Astrocyte of the cerebellum (primary cell): Measurements from ENCODE around the gene LYSMD3.

Experiments used
- DNase-seq: peaks from one replicate; pipeline ENCODE4 v3.0.0-alpha.2; 2011; ENCODE audit warnings: low read depth
- H3K4me3 ChIP-seq: 2 replicates; pipeline ENCODE4 v1.5.1; 2011; ENCODE audit warnings: mild to moderate bottlenecking, low read depth, low read length, moderate library complexity
- in situ Hi-C: cut with HindIII; loops from 2 replicates; pipeline ENCODE4 v1.10.0; 2017; ENCODE audit warnings: low sequenced_read_pairs
- TF ChIP-seq, protein P1 (sequence below): IDR thresholded peaks from 2 replicates; pipeline ENCODE4 v1.5.1; 2012; ENCODE audit warnings: low read length, low read depth, moderate library complexity, mild to moderate bottlenecking; ENCODE audit errors: missing control alignments

LYSMD3 gene

DNA sequence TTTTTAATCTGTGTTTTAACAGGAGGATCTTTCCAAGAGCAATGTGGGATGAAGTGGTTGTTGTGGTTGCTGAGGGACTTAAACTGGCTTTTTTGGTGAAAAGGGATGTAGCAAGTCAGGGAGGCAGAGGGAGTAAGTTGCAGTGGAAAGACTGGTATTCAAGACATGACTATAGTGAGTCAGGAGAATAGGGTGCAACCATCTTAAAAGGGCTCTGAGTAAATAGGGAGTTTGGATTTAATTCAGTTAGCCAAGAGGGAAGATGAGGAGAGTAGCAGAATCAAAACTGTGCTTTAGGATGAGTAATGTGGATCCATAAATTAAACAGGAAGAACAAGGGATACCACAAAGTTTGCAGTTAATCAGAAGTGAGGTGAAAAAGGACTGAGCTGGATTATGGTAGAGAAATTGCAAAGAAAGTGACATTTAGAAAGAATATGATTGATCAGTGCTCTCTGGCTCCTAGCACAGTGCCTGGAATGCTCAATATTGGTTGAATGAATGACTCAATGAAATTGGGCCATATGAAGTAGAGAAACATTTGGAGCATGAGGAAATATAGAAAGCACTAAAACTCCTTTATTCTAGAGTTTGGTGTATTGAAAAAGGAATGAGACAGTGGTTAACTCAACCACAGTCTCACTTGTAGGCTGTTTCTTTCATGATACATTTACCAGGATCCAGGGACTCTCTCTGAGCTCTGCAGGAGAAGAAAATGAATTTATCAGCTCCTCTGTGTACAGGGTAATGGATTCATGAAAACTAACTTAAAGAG is 49.6 kb downstream of the LYSMD3 start:
- in situ Hi-C loops: no loop called here
- DNase-seq: no peak
- TF ChIP-seq, protein P1, sequence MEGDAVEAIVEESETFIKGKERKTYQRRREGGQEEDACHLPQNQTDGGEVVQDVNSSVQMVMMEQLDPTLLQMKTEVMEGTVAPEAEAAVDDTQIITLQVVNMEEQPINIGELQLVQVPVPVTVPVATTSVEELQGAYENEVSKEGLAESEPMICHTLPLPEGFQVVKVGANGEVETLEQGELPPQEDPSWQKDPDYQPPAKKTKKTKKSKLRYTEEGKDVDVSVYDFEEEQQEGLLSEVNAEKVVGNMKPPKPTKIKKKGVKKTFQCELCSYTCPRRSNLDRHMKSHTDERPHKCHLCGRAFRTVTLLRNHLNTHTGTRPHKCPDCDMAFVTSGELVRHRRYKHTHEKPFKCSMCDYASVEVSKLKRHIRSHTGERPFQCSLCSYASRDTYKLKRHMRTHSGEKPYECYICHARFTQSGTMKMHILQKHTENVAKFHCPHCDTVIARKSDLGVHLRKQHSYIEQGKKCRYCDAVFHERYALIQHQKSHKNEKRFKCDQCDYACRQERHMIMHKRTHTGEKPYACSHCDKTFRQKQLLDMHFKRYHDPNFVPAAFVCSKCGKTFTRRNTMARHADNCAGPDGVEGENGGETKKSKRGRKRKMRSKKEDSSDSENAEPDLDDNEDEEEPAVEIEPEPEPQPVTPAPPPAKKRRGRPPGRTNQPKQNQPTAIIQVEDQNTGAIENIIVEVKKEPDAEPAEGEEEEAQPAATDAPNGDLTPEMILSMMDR: no peak
- H3K4me3 ChIP-seq: no peak overlapping the region

DNA sequence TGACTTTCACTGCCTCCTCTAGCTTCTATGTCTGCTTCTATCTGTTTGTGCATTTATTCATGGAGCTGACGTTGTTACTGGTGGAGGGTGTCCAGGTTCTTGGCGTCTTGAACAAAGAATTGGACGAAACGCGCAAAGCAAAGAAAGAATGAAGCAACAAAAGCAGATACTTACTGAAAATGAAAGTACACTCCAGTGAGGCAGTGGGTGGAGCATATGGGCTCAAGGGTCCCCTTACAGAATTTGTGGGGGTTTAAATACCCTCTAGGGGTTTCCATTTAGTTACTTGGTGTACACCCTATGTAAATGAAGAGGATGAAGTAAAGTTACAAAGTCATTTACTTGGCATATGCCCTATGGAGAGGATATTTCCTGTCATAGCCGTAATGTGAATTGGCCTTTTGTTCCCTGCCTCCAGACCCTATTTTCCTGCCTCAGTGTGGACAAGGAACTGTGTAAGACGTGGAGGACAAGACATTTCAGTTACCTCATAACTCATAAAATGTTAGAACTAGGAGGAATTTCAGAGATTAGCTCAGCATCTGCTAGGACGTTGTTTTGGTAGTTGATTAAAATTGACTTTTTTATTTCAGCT is 51.7 kb downstream of the LYSMD3 start:
- in situ Hi-C loops: no loop called here
- no peak overlapping the region for H3K4me3 ChIP-seq
- no peak for DNase-seq
- TF ChIP-seq, protein P1: no peak

DNA sequence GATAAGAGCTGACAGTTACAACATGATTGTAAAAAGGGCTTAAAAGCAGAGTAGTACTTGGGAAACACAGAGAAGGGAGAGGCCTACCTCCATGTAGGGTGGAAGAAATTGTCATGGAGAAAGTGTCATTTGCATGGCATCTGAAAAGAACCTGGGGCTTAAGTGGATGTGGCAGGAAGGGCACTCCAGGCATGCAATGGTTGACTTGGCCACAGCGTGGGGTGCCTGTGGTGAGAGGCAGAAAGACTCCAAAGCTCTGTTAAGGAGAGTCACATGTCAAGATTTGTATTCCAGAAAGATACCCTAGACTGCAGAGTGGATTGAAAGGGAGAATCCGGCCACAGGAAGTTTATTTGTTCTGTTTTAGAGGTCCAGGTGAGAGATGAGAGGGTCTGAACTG is 52.3 kb downstream of the LYSMD3 start:
- TF ChIP-seq, protein P1: no peak
- H3K4me3 ChIP-seq: no peak overlapping the region
- in situ Hi-C loops: no loop called here
- no peak for DNase-seq

DNA sequence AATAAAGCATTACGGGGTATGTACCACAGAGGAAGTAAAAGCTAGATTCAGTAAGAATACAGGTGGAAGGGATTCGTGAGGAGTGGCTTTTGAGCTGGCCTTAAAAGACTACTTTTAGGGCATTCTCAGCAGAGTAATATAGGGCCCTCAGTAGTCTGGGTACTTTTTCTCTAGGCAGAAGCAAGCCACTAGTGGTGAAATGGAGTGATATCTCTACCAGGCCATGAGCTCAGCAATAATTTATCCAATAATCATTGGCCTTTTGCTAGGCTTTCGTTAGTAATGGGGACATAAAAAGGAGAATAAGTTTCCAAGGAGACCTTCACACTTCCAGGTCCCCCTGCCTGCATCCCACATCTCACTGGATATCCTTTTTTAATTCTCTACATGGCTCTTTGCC is 53.0 kb downstream of the LYSMD3 start:
- H3K4me3 ChIP-seq: no peak overlapping the region
- TF ChIP-seq, protein P1: no peak
- in situ Hi-C loops: no loop called here
- no peak for DNase-seq

DNA sequence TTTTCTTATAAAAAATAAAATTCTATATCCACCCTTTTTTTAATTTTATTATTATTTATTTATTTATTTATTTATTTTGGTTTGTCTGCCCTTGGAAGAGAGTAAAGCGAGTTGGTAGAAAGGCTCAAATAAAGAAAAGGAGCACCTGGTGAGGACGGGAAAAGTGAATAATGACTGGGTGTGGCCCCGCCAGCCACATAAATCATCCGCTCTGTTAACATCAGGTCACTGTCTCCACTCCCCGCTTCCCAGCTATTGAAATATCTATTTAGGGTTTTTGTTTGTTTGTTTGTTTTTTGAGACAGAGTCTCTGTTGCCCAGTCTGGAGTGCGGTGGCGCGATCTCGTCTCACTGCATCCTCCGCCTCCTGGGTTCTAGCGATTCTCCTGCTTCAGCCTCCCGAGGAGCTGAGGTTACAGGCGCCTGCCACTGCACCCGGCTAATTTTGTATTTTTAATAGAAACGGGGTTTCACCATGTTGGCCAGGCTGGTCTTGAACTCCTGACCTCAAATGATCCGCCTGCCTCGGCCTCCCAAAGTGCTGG is 53.9 kb downstream of the LYSMD3 start:
- TF ChIP-seq, protein P1: no peak
- H3K4me3 ChIP-seq: peak overlapping the region; percentile 81
- DNase-seq: no peak
- in situ Hi-C loops: no loop called here

DNA sequence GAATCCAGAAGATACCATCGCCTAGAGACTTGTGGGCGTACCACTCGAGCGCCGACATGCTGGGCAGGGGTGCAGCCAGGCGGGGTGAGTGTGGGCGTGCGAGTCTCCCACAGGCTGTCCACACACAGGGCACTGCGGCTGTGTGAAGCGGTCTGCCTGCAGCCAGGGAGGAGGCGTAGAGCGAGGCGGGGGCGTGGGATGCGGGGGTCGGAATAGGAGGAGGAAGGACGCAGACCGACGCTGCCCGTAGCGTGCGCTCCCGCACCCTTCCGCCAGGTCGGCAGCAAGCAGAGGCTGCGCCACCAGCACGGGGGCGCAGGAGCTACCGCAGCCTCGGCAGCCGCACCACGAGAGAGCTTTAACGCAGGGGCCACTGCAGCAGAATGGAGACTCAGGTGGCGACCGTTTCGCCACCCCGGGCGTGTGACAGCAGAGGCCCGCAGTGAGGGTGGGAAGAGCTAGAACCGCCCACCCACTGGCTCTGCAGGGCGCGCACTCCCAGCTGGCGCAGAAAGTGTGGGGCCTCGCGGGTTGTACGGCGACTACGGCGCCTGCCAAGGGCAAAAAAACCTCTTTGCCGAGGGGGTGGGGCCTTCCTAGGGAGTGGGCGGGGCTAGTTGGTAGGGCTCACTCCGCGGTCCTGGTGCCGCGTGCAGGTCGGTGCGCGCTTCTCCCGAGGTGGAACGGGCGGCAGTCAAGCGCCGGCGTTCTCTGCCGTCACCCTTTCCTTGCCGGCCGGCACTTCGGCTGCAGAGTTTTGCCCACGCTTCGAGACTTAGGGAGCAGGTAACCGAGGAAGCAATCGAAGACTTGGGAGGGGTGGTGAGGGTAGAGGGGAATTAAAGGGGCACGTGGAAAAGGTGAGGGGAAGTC is 54.9 kb downstream of the LYSMD3 start, which contains the start of the genes MBLAC2 and POLR3G:
TSS of gene MBLAC2 (minus strand) at position 537 of the 873 bp plus-strand sequence. CDS start at position 58, 479 bp downstream.
TSS of gene POLR3G (plus strand) at position 630 of the 873 bp plus-strand sequence. CDS start 10,704 bp downstream, outside the sequence.
- in situ Hi-C loops: no loop called here
- TF ChIP-seq, protein P1: peak; percentile 55
- H3K4me3 ChIP-seq: peak within 1 kb of the TSS; percentile 81
- DNase-seq: peak; percentile 76
